Stimulated activated CD8-positive, alpha-beta memory T cell treated with anti-CD3 and anti-CD28 coated beads, Interleukin-7, amount 100 ng/mL, for 1 hour (primary cell): ENCODE measurements around the gene TBC1D22B.
"Not testable (repeated sequence)": the region's sequence is repeated elsewhere in the genome, so short reads cannot be mapped to it uniquely, and the experiment has no call there.

Experiments
- DNase-seq, 2 donors: peaks; one replicate each; pipeline ENCODE4 v3.0.0-alpha.2; 2020; ENCODE audit warnings: low read depth in 2 of 2

TBC1D22B gene

GRCh38 chr6:37321516-37322415 lies 64.2 kb downstream of the TBC1D22B start:
- no peak for DNase-seq

DNA sequence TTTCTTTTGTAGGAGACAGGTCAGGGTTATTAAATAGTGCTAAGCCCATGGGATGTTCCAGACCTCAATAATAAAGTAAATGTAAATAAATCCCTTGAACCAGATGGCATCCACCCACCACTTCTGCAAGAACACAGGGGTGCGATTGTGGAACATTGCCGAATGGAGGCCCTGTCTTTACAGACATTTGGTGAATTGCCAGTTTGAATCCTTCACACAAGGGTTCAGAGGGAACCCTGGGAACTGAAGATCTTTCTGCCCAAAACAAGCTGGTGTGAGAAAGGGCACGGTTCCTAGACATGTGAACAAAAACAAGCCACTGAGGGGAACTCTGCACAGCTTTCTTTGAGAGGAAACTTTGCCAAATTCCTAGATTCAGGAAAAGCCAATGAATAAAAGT lies 66.0 kb downstream of the TBC1D22B start:
- DNase-seq = no peak

- no peak for DNase-seq
Observed at GRCh38 chr6:37324131-37325033, 66.8 kb downstream of the TBC1D22B start.

GRCh38 chr6:37330345-37330744 lies 72.8 kb downstream of the TBC1D22B start:
- not testable (repeated sequence) for DNase-seq

DNA sequence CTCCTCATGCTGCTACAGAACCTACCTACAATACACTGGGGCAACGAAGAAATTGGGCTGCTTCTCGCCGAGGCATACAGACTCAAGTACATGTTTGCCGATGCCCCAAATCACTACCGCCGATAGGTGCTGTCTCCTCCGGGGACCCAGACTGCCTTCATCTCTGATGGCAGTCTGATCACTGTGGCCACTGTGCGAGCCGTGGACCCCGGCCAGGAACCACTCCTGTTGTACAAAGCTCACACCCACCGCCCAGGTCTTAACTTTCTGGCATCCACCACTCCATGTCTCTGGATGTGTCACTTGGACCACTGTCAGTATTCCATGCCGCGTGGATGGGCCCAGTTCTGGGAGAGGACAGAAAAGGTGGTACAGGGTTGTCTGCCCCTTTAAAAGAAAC lies 73.5 kb downstream of the TBC1D22B start:
- DNase-seq = no peak

GRCh38 chr6:37332894-37333293 lies 75.3 kb downstream of the TBC1D22B start:
- DNase-seq = no peak

- DNase-seq = no peak
Observed at GRCh38 chr6:37334047-37334446, 76.5 kb downstream of the TBC1D22B start.

- not testable (repeated sequence) for DNase-seq
Observed at GRCh38 chr6:37338317-37338716, 80.7 kb downstream of the TBC1D22B start.

DNA sequence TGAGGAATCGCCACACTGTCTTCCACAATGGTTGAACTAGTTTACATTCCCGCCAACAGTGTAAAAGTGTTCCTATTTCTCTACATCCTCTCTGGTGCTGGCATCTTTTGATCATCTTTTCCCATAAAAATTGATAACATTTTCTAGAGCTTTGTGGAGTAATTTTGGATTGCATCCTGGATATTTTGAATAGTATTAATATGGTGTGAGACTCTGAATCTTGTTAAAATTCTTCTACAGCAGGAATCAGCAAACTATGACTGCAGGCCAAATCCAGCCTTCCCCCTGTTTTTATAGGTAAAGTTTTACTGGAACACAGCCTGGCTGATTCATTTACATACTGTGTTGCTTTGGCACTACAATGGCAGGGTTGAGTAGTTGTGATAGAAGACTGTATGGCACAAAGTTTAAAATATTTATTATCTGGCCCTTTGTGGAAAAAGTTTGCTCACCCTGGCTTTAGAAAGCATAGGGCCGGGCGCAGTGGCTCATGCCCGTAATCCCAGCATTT lies 81.2 kb downstream of the TBC1D22B start:
- DNase-seq = no peak

DNA sequence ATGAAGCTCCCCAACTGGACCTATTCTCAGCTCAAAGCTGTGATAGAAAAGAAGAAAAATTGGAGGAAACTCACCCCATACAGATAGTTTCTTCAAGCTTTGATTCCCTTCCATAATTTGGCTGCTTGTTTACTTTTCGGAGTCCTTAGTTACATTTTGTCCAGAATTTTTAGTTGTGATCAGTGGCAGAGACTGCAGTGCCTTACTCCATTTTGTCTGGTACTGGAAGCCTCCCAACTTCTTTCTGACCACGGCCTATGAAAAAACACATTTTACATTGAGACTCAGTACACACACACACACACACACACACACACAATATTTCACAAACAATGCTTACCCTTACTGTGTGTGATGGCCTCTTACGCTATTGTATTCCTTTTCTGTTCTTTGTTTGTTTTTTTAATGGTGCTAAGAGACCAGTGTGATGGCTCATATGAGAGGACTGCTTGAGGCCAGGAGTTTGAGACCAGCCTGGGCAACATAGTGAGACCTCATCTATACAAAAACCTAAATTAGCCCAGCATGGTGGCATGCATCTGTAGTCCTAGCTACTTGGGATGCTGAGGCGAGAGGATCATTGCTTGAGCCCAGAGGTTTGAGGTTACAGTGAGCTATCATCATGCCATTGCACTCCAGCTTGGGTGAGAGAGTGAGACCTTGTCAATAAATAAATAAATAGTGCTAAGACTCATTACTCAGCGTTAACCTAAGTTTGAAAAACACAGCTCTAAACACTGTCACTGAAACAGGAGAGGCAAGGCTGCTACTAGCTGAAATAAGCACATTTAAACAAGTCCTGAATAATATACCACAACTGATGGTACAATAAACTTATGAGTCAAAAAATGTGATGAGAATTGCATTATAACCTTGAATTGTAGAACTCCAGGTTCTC lies 82.4 kb downstream of the TBC1D22B start:
- no peak for DNase-seq

GRCh38 chr6:37340639-37340943 lies 83.0 kb downstream of the TBC1D22B start:
- no peak for DNase-seq

- DNase-seq = no peak
Observed at GRCh38 chr6:37343248-37343647, 85.7 kb downstream of the TBC1D22B start.

DNA sequence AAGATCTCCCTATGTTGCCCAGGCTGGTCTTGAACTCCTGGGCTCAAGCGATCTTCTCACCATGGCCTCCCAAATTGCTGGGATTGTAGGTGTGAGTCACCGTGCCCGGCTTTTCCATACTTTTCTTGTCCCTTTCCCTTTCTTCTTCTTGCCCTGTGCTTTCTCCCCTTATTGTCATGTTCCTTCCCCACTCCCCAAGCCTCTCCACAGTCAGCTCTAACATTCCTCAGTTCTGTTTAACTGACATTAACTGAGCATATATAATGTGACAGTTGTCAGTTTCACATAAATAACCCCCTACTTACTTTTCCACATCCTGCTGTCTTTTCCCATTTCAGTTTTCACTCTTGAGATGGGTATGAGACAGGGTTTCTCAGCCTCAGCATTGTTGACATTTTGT lies 86.7 kb downstream of the TBC1D22B start:
- DNase-seq = no peak

DNA sequence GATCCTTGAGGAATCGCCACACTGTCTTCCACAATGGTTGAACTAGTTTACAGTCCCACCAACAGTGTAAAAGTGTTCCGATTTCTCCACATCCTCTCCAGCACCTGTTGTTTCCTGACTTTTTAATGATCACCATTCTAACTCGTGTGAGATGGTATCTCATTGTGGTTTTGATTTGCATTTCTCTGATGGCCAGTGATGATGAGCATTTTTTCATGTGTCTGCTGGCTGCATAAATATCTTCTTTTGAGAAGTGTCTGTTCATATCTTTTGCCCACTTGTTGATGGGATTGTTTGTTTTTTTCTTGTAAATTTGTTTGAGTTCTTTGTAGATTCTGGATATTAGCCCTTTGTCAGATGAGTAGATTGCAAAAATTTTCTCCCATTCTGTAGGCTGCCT lies 88.2 kb downstream of the TBC1D22B start:
- not testable (repeated sequence) for DNase-seq

- no peak for DNase-seq
Observed at GRCh38 chr6:37347177-37347576, 89.6 kb downstream of the TBC1D22B start.

GRCh38 chr6:37347670-37348111 lies 90.1 kb downstream of the TBC1D22B start:
- DNase-seq = no peak

DNA sequence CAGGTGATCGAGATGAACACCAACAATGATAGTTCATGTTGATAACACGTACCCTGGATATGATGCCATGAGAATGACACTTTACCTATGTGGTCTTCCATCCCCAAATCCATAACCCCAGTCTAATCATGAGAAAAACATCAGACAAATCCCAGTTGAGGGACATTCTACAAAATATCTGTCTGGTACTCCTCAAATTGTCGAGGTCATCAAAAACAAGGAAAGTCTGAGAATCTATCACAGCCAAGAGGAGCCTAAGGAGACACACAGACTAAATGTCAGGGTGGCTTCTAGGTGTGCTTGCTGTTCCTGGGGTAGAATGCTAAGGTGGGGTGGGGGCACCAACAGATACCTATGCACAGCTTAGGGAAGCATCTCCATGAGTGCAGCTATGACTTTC lies 93.5 kb downstream of the TBC1D22B start:
- DNase-seq = no peak

DNA sequence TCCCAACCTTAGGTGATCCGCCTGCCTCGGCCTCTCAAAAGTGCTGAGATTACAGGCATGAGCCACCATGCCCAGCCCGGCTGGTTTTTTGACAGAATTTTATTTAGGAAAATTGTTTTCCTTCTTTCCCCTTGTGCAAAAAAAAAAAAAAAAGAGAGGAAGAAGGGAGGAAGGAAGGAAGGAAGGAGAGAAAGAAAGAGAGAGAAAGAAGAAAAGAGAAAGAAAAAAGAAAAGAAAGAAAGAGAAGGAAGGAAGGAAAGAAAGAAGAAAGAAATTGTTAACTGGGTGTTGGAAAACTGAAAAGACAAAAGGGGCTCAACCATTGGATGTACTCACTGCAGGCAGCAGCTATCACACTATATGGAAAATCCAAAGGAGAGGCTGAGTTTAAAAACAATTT lies 94.8 kb downstream of the TBC1D22B start:
- no peak for DNase-seq

- peak; percentile 64 to 80 for DNase-seq
Observed at GRCh38 chr6:37353761-37354525, 96.4 kb downstream of the TBC1D22B start, which contains the start of gene RNF8. Gene RNF8, plus strand, starts transcription at chr6:37353983. Its CDS starts 182 bp downstream, at chr6:37354165.

DNA sequence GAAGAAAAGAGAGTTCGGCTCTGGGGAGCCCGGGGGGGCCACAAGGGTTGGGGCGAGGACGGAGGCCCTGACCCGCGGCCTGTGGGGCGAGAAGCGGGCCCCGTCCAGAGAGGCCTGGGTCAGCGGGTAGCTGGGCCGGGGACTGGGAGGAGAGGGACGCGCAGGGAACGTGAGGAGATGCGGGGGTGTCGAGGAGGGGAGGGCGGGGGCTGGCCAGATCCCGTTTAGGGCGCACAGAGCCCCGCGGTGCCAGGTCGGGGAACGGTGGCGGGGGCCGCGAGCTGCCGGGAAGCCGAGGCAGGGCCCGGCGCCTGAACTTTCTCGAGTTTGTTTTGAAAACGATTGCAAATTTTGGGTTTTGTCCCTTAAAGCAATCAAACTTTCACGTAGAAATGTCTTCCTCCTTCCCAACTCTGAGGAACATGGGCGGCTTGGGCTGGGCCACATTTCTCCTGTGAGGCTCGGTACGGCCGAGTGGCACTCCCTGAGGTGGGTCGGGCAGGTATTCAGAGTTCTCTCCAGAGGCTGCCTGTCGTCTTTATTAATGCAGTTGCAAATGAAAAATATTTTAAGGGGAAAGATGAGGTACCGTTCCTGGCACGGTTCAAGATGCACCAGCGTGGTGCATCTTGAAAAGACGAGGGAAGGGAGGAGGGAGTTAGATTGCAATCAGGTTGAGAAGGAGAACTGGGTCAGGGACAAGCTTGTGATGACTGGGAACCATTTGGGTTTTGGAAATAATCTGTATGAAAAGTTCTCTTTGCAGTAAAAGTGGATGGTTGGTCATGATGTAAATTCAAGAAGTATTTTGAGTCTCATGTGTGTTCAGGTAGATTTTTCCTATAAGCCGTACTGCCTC lies 97.2 kb downstream of the TBC1D22B start:
- DNase-seq = no peak
